ENCODE measurements around the gene DYNLL1.
"Not testable (repeated sequence)": the region's sequence is repeated elsewhere in the genome, so short reads cannot be mapped to it uniquely, and the experiment has no call there.

The DYNLL1 gene

DNA sequence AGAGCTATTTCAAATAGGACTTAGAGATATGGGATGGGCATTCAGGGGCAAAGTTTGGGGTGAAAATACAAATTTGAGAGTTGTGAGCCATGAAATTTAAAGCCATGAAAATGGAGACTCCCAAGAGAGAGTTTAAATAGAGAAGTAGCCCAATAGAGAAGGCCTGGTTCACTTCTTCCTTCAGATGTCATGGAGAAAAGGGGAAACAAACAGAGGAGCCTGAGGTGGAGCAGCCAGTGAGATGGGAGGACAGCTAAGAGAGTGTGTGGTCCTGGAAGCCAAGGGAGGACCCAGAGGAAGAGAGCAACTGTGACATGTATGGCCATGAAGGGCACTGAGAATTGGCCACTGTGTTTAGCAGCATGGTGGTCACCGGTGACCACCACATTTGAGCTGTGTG lies 12.3 kb upstream of the DYNLL1 start:
- in situ Hi-C loops (cut with MboI; ENCODE audit: low sequenced_read_pairs, unreplicated experiment), result no loop called here
- DNase-seq (ENCODE audit: low spot score), result no peak
- TF ChIP-seq, protein P1, sequence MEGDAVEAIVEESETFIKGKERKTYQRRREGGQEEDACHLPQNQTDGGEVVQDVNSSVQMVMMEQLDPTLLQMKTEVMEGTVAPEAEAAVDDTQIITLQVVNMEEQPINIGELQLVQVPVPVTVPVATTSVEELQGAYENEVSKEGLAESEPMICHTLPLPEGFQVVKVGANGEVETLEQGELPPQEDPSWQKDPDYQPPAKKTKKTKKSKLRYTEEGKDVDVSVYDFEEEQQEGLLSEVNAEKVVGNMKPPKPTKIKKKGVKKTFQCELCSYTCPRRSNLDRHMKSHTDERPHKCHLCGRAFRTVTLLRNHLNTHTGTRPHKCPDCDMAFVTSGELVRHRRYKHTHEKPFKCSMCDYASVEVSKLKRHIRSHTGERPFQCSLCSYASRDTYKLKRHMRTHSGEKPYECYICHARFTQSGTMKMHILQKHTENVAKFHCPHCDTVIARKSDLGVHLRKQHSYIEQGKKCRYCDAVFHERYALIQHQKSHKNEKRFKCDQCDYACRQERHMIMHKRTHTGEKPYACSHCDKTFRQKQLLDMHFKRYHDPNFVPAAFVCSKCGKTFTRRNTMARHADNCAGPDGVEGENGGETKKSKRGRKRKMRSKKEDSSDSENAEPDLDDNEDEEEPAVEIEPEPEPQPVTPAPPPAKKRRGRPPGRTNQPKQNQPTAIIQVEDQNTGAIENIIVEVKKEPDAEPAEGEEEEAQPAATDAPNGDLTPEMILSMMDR (IDR thresholded peaks at IDR 0.05; ENCODE audit: borderline replicate concordance, control extremely low read depth, extremely low read depth, insufficient read depth, missing control alignments), result no peak

DNA sequence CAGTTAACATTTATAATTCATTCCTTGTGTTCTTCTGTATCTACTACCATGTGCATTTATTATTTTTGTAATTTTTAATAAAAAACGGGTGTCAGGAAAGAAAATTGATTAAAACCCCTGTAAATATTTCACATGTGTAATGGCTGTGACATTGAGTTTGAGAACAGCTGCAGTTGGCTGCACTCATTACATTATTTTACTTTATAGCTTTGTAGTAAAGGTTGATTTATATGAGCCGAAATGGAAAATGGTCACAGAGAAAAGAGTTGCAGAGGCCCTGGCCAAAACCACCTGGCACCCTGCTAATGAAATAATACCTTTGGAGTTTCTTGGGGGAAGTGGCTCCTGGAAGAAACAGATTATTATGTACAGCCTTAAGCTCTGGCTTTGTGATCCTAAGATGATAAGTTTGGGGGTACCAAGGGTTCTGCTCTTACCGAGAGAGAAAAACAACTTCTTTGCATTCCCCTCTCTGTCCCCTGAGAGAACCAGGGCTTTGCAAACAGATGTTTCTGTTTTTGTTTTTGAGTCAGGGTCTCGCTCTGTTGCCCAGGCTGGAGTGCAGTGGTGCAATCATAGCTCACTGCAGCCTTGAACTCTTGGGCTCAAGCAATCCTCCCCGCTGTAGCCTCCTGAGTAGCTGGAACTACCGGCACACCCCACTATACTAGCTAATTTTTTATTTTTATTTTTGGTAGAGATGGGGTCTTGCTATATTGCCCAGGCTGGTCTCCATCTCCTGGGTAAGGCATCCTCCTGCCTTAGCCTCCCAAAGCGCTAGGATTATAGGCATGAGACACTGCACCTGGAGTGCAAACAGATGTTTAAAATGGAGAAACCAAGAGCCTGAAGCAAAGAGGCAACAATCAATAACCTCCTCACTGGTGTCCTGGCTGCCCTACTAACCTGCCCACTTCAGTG lies 9.7 kb upstream of the DYNLL1 start:
- in situ Hi-C loops (cut with MboI; ENCODE audit: low sequenced_read_pairs, unreplicated experiment), result no loop called here
- no peak for DNase-seq (ENCODE audit: low spot score)
- TF ChIP-seq, protein P1 (IDR thresholded peaks at IDR 0.05; ENCODE audit: borderline replicate concordance, control extremely low read depth, extremely low read depth, insufficient read depth, missing control alignments), result no peak

DNA sequence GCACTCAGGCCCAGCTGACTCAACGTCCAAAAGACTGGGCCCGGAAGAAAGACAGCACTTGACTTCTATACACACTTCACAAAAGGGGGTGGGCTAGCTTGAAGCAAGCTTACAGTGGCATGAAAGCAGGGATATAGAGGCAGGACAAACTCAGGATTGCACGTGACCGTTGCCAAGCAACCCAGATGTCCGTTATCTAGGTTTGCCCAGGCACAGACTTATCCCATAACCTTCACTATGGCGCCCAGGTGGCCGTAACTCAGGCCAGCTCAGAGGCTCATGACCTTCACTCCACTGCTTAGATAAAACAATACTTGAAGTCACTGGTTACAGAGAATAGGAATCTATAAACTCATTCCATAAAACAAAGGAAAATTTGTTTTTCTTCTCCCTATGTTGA lies 8.4 kb upstream of the DYNLL1 start:
- in situ Hi-C loops (cut with MboI; ENCODE audit: low sequenced_read_pairs, unreplicated experiment); DNase-seq (ENCODE audit: low spot score): not testable (repeated sequence)

DNA sequence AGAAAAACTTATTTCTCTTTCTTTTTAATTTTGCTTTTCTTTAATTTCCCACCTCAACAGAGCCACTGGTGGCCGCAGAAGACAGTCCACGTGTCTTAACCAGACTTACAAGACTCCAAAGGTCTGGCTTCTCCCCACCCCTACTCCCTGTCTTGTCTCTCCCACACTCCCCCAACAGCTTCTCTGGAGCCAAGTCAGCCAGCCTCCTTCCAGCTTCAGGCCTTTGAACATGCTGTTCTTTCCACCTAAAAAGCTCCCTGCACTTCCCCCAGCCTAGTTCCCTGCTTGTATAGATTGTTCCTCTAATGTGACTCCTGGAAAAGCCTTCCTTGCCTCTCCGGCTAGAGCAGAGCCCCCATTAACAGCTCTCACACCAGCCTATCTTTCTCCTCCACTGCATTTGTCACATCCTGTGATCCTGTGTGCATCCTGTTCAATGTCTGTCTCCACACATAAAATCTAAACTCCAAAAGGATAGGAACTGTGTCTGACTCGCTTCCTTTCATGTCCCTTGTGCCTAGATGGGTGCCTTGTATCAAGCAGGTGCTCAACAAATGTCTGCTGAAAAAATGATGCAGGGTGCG lies 7.8 kb upstream of the DYNLL1 start:
- in situ Hi-C loops (cut with MboI; ENCODE audit: low sequenced_read_pairs, unreplicated experiment), result no loop called here
- no peak for DNase-seq (ENCODE audit: low spot score)
- TF ChIP-seq, protein P1 (IDR thresholded peaks at IDR 0.05; ENCODE audit: borderline replicate concordance, control extremely low read depth, extremely low read depth, insufficient read depth, missing control alignments), result no peak

DNA sequence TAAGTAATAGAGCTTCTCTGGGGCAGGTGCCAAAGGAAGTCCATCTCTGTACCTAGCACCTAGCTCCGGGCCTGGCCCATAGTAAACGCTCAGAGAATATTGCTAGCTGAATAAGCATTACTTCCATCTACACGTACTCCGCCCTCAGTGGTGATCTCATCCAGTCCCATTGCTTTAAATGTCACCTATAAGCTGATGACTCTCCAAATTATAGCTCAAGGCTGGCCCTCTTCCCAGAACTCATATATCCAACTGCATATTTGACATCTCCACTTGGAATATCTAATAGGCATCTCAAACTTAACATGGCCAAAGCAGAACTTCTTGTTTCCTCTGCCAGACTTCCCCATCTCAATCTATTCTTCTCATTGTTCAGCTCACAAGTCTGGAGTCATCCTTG lies 6.9 kb upstream of the DYNLL1 start:
- TF ChIP-seq, protein P1 (IDR thresholded peaks at IDR 0.05; ENCODE audit: borderline replicate concordance, control extremely low read depth, extremely low read depth, insufficient read depth, missing control alignments), result no peak
- DNase-seq (ENCODE audit: low spot score), result no peak
- in situ Hi-C loops (cut with MboI; ENCODE audit: low sequenced_read_pairs, unreplicated experiment), result no loop called here

DNA sequence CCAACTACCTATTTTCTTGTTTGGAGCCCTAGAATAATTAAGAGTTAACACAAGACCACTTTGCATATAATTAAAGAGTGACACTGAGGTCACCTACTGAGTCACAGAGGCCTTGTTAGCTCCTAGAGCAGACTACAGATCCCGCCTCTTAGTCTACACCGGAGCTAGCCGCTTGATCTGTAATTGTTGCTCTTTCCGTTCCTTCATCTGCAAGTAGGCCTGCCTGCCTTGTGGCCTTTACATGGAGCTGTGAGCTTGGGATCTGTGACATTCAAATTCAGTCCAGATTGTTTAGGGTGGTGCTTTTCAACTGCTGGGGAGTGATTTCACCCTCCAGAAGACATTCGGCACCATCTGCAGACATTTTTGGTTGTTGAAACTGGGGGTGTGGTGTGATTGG lies 5.6 kb upstream of the DYNLL1 start:
- TF ChIP-seq, protein P1 (IDR thresholded peaks at IDR 0.05; ENCODE audit: borderline replicate concordance, control extremely low read depth, extremely low read depth, insufficient read depth, missing control alignments), result no peak
- DNase-seq (ENCODE audit: low spot score), result no peak
- in situ Hi-C loops (cut with MboI; ENCODE audit: low sequenced_read_pairs, unreplicated experiment), result no loop called here

DNA sequence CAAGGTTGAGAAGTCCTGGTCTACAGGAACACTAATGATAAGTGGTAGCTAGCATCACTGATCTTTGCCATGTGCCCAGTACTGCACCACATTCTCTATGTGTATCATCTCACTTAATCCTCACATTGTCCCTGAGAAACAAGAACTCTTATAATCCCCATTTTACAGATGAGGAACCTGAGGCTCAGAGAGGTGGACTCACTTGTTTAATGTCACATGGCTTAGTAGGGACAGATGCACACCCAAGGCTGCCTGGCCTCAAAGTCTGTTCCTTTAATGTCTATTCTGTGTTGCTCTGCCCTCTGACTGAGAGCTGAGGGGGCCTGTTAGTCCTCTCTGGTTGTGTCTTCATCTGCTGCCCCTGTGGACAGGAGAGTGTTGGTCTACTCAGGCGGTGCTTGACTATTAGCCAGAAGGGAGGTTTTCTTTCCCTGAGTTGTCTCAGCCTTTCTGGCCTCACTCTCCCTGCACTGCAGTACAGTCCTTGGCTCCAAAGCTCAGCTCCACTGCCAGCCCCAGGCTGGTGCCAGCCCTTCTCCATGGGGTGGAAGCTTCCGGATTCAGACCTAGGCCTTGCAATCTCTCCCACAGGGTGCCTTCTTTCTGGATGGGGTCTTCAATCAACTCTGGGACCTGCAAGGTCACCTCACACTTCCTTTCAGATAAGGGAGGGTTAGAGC lies 4.9 kb upstream of the DYNLL1 start:
- no peak for DNase-seq (ENCODE audit: low spot score)
- in situ Hi-C loops (cut with MboI; ENCODE audit: low sequenced_read_pairs, unreplicated experiment), result no loop called here
- TF ChIP-seq, protein P1 (IDR thresholded peaks at IDR 0.05; ENCODE audit: borderline replicate concordance, control extremely low read depth, extremely low read depth, insufficient read depth, missing control alignments), result no peak
